Measurements from ENCODE around the gene OTUD6A. TPM values are rescaled to one million over a fixed set of nuclear protein-coding genes. Genes with fewer than 3 reads are reported as not detected.

OTUD6A gene, protein sequence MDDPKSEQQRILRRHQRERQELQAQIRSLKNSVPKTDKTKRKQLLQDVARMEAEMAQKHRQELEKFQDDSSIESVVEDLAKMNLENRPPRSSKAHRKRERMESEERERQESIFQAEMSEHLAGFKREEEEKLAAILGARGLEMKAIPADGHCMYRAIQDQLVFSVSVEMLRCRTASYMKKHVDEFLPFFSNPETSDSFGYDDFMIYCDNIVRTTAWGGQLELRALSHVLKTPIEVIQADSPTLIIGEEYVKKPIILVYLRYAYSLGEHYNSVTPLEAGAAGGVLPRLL
- not detected for total RNA-seq

DNA sequence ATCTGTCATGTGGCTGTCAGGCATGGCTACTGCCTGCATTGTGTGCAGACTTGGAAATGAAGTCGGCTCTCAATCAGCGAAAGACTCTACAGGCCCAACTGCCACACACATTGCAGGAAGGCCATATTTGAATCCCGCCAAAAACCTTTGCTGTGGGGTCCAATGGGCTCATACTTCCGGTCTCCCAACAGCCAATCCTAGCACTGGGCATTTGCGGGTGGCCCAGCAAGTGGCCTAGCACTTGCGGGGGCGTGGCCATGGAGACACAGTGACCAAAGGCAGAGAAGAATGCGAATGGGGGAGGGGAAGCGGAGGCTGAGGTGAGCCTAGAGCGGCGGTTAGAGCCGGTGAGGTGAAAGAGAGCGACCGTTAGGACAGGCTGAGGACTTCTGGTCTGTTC is at the start of gene OTUD6A:
Gene OTUD6A, plus strand, starts transcription at position 382 of the 400 bp plus-strand sequence. CDS start 68 bp downstream, outside the sequence.
- Mint-ChIP-seq H3K4me1 (ENCODE audit: low read depth in 2 of 2) (no peaks in the 10 kb centered on the region), H3K4me3 (no peak within 1 kb of the TSS), H3K27me3 (peaks cover 0 to 16% of the 10 kb centered on the region in 2 donors), H3K36me3 (no peaks in the 10 kb centered on the region), H3K27ac (no peak within 1 kb of the TSS), H3K9me3 (no peaks in the 10 kb centered on the region)
- no peak for ATAC-seq
- DNase-seq (ENCODE audit: low spot score) = no peak

DNA sequence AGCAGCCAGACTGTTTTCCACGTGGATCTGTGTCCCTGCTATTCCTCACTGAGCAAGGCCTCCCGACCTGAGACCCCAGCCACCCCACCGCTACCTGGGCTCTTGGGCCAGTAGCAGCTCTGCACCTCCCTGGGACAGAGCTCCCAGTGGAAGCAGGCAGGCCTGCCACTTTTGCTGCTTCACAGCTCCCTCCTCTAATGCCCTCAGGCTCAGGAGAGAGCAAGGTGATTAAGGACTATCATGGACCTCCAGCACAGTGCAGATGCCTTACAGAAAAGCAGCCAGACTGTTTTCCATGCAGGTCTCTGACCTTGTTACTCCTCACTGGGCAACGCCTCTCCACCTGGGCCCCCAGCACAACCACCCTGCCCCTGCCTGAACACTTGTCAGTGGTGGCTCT is 49.5 kb upstream of the OTUD6A start:
- ATAC-seq (no peak), DNase-seq (ENCODE audit: low spot score) (no peak)
- H3K9me3 Mint-ChIP-seq = no peaks in the 10 kb centered on the region
- no peaks in the 10 kb centered on the region for H3K36me3 Mint-ChIP-seq
- no peak overlapping the region for H3K4me3 Mint-ChIP-seq
- H3K4me1 Mint-ChIP-seq (ENCODE audit: low read depth in 2 of 2) = peaks cover 0 to 8% of the 10 kb centered on the region in 2 donors
- no peak overlapping the region for H3K27ac Mint-ChIP-seq
- H3K27me3 Mint-ChIP-seq = peaks cover 18 to 21% of the 10 kb centered on the region in 2 donors

DNA sequence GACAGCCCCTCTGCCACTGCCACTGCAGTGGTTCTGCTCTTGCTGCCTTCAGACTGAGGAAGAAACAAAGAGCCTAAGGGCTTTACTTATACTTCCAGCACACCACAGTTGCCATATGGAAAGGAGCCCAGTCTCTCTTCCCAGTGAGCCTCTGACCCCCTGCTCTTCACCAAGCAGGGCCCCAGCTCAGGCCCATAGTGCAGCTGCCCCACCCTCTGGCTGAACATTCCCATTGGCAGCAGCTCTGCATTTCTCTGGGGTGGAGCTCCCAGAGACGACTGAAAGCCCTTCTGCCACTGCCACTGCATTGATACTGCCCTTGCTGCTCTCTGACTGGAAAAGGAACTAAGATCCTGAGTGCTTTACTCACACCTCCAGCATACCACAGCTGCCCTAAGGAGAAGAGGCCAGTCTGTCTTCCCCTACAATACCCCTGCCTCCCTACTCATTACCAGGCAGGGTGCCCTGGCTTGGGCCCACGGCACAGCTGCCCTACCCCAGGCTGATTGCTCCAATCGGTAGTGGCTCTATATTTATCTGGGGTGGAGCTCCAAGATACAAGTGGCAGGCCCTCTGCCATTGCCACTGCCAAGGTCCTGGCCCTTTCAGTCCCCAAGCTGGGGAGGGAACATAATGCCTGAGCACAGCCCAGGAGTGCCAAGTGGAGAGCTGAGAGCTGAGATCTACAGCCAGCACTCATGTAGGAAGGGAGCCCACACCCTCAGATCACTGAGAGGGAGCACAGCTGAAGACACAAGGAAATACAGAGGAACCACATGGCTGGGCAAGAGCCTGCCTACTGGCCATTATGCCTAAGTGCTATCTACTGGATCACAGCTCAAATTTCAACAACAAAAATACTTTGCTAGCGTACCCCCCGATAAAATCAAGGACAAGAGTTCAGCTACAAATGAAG is 48.5 kb upstream of the OTUD6A start:
- H3K27me3 Mint-ChIP-seq = peaks cover 18 to 21% of the 10 kb centered on the region in 2 donors
- no peak overlapping the region for H3K27ac Mint-ChIP-seq
- DNase-seq (ENCODE audit: low spot score) (no peak), ATAC-seq (no peak)
- H3K36me3 Mint-ChIP-seq = no peaks in the 10 kb centered on the region
- H3K4me3 Mint-ChIP-seq = no peak overlapping the region
- no peaks in the 10 kb centered on the region for H3K9me3 Mint-ChIP-seq
- peaks cover 0 to 8% of the 10 kb centered on the region in 2 donors for H3K4me1 Mint-ChIP-seq (ENCODE audit: low read depth in 2 of 2)

DNA sequence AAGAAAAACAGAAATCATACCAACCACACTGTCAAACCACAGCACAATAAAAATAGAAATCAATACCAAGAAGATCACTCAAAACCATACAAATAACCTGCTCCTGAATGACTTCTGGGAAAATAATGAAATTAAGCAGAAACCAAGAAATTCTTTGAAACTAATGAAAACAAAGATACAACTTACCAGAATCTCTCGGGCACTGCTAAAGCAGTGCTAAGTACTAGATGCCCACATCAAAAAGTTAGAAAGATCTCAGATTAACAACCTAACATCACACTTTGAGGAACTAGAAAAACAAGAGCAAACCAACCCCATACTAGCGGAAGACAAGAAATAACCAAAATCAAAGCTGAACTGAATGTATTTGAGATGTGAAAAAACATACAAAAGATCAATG is 45.7 kb upstream of the OTUD6A start:
- ATAC-seq (no peak), DNase-seq (ENCODE audit: low spot score) (no peak)
- H3K27ac Mint-ChIP-seq = no peak overlapping the region
- no peaks in the 10 kb centered on the region for H3K9me3 Mint-ChIP-seq
- no peaks in the 10 kb centered on the region for H3K36me3 Mint-ChIP-seq
- peak overlapping the region; percentile 6 for H3K4me3 Mint-ChIP-seq
- peaks cover 0 to 8% of the 10 kb centered on the region in 2 donors for H3K4me1 Mint-ChIP-seq (ENCODE audit: low read depth in 2 of 2)
- H3K27me3 Mint-ChIP-seq = peaks cover 11 to 21% of the 10 kb centered on the region in 2 donors

DNA sequence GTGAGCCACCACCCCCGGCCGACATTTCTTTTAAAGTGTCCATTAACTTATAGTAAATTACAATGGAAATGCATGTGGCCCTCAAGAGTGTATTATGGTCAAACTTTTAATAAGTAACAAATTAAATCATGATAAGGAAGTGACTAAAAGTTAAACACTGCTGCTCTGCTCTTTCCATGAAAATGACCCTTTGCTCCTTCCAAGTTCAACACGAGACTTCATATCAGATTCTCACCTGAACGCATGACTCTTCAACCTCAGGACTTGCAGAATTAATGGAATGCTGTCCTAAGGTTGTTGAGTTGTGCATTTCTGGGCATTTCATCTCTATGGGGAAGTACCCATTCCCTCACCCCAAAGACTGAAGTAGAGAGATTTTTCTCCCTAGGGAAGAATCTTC is 39.6 kb upstream of the OTUD6A start:
- no peak overlapping the region for H3K27ac Mint-ChIP-seq
- no peaks in the 10 kb centered on the region for H3K36me3 Mint-ChIP-seq
- no peak for ATAC-seq
- no peak overlapping the region for H3K4me3 Mint-ChIP-seq
- H3K4me1 Mint-ChIP-seq (ENCODE audit: low read depth in 2 of 2) = peaks cover 8 to 12% of the 10 kb centered on the region in 2 donors
- no peaks in the 10 kb centered on the region for H3K9me3 Mint-ChIP-seq
- DNase-seq (ENCODE audit: low spot score) = no peak
- H3K27me3 Mint-ChIP-seq = peaks cover 14 to 26% of the 10 kb centered on the region in 2 donors

DNA sequence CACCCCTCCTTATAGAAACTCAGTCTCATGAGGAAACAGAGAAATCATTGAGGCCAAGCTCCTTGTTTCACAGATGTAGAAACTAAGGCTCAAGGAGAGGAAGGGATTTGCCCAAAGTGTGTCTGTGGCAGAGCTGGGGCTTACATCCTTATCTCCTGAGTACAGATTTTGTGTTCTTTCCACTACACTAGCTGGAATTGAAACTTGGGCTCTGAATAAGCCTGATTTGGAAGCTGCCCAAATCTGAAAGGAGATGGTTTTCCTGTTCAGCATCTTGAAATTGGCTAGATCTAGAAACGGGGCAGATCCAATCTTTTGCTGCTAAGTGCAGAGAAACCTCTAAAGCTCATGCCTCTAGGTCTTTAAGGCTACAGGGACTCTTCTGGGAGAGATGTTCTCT is 36.8 kb upstream of the OTUD6A start:
- no peak for DNase-seq (ENCODE audit: low spot score)
- peaks cover 14 to 24% of the 10 kb centered on the region in 2 donors for H3K27me3 Mint-ChIP-seq
- peaks cover 8 to 12% of the 10 kb centered on the region in 2 donors for H3K4me1 Mint-ChIP-seq (ENCODE audit: low read depth in 2 of 2)
- H3K4me3 Mint-ChIP-seq = no peak overlapping the region
- H3K36me3 Mint-ChIP-seq = no peaks in the 10 kb centered on the region
- no peak for ATAC-seq
- H3K9me3 Mint-ChIP-seq = no peaks in the 10 kb centered on the region
- H3K27ac Mint-ChIP-seq = no peak overlapping the region

DNA sequence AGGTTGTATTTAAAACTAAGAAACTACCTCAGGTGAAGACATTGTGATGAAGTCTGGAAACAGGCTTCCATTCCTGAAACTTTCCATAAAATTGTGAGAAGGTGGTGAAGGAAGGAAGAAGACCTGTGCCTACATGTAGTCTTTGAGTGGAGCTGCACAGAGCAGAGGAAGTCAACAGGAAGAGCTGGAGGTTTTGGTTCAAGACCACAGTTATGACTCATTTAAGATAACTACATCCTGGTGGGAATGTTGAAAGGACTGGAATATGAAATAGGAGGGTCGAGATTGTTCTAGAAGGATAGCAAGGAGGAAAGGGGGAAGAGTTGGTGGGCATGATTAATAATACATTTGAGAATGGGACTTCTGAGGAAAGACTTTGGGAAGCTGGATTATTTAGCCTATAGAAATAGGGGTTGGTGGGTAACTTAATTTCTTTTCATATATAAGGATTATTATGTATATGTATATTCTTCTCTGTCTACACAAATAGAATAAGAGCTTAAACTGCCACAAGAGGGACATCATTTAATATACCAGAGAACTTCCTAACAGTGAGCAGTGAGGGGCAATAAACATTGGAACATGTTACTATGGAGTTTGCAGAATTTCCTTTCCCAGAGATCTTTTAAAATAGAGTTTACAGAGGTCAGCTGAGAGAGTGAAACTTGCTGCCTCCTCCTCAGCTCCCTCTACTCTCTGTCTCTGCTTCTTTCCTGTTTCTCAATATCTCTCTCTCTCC is 36.0 kb upstream of the OTUD6A start:
- no peak overlapping the region for H3K4me3 Mint-ChIP-seq
- H3K9me3 Mint-ChIP-seq = no peaks in the 10 kb centered on the region
- no peak overlapping the region for H3K27ac Mint-ChIP-seq
- no peaks in the 10 kb centered on the region for H3K36me3 Mint-ChIP-seq
- ATAC-seq (no peak), DNase-seq (ENCODE audit: low spot score) (no peak)
- peaks cover 14 to 26% of the 10 kb centered on the region in 2 donors for H3K27me3 Mint-ChIP-seq
- peaks cover 8 to 12% of the 10 kb centered on the region in 2 donors for H3K4me1 Mint-ChIP-seq (ENCODE audit: low read depth in 2 of 2)

DNA sequence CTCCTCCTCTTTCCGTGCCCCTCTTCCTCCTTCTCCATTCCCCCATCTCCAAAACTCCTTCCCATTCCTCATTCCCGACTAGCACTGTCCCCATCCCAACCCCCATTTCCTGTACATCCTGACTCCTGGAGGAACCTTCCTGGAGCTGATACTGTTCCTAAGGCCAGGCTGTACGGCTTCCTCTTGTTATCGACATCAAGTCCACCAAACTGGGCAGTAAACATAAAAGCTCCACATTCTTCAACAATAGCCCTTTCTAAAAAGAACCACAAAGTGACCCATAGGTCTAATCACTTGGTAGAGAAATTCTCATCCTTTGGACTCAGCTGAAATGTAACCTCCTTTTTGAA is 35.4 kb upstream of the OTUD6A start:
- no peak overlapping the region for H3K27ac Mint-ChIP-seq
- H3K27me3 Mint-ChIP-seq = peaks cover 14 to 26% of the 10 kb centered on the region in 2 donors
- H3K4me3 Mint-ChIP-seq = no peak overlapping the region
- ATAC-seq (no peak), DNase-seq (ENCODE audit: low spot score) (no peak)
- H3K36me3 Mint-ChIP-seq = no peaks in the 10 kb centered on the region
- H3K4me1 Mint-ChIP-seq (ENCODE audit: low read depth in 2 of 2) = peaks cover 8 to 12% of the 10 kb centered on the region in 2 donors
- H3K9me3 Mint-ChIP-seq = no peaks in the 10 kb centered on the region

DNA sequence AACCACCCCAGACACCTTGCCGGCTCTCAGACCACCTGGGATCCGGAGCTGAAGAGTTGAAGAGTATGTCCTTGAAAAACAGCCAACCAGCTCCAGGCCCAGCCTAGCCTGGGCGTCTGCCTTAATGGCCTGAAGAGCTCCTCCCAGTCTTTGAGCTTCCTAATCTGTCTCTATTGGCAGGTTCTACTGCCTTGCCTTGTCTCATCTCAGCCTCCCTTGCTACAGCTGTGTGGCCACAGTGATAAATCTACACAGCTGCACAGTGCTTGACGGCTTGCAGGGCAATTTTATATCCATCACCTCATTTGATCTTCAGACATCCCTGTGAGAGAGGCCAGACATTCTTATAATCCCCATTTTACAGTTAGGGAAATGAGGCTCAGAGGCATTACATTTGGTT is 32.4 kb upstream of the OTUD6A start:
- no peak overlapping the region for H3K4me3 Mint-ChIP-seq
- no peaks in the 10 kb centered on the region for H3K9me3 Mint-ChIP-seq
- H3K4me1 Mint-ChIP-seq (ENCODE audit: low read depth in 2 of 2) = peaks cover 8 to 12% of the 10 kb centered on the region in 2 donors
- H3K36me3 Mint-ChIP-seq = no peaks in the 10 kb centered on the region
- H3K27me3 Mint-ChIP-seq = peaks cover 14 to 21% of the 10 kb centered on the region in 2 donors
- DNase-seq (ENCODE audit: low spot score) (no peak), ATAC-seq (no peak)
- H3K27ac Mint-ChIP-seq = no peak overlapping the region

DNA sequence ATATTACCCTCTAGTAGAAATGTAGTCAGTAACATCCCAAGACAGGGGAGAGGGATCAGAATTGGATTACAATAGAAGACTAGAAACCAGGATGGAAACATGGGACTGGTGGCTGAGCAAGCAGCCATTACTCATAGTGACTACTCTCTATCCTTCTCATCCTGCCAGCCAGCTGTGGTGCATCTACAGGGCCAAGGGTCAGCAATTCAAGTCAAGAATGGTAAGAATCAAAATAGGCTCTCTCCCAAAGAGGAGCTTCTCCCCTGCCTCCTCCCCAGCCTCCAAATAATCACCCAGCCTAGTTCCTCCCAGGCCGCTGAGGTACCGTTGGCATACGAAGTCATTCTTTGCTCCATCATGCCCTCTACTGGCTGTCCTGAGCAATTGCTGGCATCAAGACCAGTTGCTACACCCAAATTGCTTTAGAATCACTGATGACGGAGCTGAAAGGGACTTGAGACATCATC is 31.9 kb upstream of the OTUD6A start:
- Mint-ChIP-seq H3K9me3 (no peaks in the 10 kb centered on the region), H3K27me3 (peaks cover 14 to 21% of the 10 kb centered on the region in 2 donors)
- no peak for ATAC-seq

DNA sequence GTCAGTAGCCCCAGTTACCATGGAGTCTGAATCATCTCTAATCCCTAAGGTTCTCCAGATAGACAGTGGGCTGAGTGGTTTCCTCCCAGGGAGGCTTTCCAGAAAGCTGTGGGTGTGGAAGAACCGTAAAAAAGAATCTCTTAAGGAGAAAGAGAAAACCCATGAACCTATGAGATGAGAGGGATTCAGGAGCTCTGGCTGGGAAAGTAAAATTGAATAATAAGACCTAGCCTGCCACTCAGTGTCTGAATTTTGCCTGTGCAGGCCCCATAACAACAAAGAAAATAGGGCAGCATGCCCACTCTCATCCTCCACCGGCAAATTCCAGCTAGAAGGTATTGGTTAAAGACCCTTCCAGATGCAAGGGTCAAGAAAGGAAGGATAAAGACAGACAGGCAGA is 29.5 kb upstream of the OTUD6A start:
- H3K4me3 Mint-ChIP-seq = no peak overlapping the region
- H3K27ac Mint-ChIP-seq = no peak overlapping the region
- no peak for ATAC-seq
- DNase-seq (ENCODE audit: low spot score) = no peak
- no peaks in the 10 kb centered on the region for H3K36me3 Mint-ChIP-seq
- H3K4me1 Mint-ChIP-seq (ENCODE audit: low read depth in 2 of 2) = no peaks in the 10 kb centered on the region
- H3K9me3 Mint-ChIP-seq = no peaks in the 10 kb centered on the region
- peaks cover 0 to 7% of the 10 kb centered on the region in 2 donors for H3K27me3 Mint-ChIP-seq

More for the DNA sequence above, 31.9 kb upstream of the OTUD6A start:
- peak; percentile 71 for DNase-seq (ENCODE audit: low spot score)
- H3K36me3 Mint-ChIP-seq = no peaks in the 10 kb centered on the region
- H3K4me1 Mint-ChIP-seq (ENCODE audit: low read depth in 2 of 2) = peaks cover 8 to 12% of the 10 kb centered on the region in 2 donors
- no peak overlapping the region for H3K27ac Mint-ChIP-seq
- H3K4me3 Mint-ChIP-seq = no peak overlapping the region

DNA sequence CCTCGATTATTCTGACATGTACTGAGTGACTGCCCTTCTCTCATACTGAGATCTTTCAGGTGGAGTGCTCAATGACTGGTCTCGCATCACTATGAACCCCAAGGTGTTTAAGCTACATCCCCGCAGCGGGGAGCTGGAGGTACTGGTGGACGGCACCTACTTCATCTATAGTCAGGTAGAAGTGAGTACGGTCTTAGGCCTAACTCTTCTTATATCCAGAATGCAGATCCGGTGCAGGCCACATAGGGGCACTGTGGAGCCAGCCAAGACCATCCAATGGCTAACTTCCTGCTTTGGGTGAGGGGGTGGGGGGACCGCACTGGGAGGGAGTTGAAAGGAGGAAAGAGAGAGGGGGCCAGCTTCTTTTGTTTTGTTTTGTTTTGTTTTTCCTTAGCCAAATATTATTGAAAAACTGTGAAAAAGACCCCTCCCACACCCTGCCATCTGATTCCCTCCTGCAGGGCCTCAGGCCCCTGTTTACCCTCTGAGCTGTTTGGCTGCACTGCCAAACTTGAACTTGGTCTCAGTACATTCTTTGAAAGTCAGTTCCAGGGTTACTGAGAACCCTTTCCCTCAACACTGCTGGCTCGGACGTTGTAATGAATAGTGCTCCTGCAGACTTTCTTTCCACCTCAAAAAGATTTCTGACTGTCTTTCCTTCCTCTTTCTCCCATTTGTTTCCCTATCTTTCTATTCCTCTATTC is 28.8 kb upstream of the OTUD6A start:
- DNase-seq (ENCODE audit: low spot score) (no peak), ATAC-seq (no peak)
- no peaks in the 10 kb centered on the region for H3K9me3 Mint-ChIP-seq
- peaks cover 0 to 7% of the 10 kb centered on the region in 2 donors for H3K27me3 Mint-ChIP-seq
- H3K4me3 Mint-ChIP-seq = no peak overlapping the region
- H3K27ac Mint-ChIP-seq = no peak overlapping the region
- no peaks in the 10 kb centered on the region for H3K4me1 Mint-ChIP-seq (ENCODE audit: low read depth in 2 of 2)
- H3K36me3 Mint-ChIP-seq = no peaks in the 10 kb centered on the region

DNA sequence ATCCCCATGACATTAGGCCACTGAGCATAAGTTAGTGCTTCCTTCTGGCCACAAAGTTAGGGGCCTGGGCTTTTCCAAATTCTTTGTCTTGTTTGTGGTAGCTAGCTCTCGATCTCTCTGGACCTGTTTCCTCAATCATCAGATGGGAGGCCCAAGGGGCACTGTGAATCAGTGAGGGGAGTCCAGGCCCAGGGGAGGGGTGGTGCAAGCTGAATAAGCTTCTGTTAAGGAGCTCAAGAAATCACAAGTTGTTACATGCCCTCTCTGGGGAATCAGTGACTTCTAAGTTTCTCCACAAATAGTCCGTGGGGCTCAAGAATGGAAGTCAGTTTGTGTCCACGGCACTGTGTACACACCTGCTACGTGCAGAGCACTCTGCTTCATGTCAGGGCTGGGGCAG is 27.6 kb upstream of the OTUD6A start:
- Mint-ChIP-seq H3K9me3 (no peaks in the 10 kb centered on the region), H3K27ac (no peak overlapping the region), H3K4me3 (no peak overlapping the region), H3K4me1 (ENCODE audit: low read depth in 2 of 2) (no peaks in the 10 kb centered on the region), H3K36me3 (no peaks in the 10 kb centered on the region), H3K27me3 (peaks cover 0 to 7% of the 10 kb centered on the region in 2 donors)
- DNase-seq (ENCODE audit: low spot score) = no peak
- no peak for ATAC-seq
